ENCODE measurements around the gene FBXL20. TPM values are rescaled to one million over a fixed set of nuclear protein-coding genes. Genes with fewer than 3 reads are reported as not detected.
"Not testable (repeated sequence)": the region's sequence is repeated elsewhere in the genome, so short reads cannot be mapped to it uniquely, and the experiment has no call there.

The FBXL20 gene
- total and polyA plus RNA-seq, 4 donors = 3.2 to 31.7 (median 11.5) TPM

GRCh38 chr17:39376434-39376833, 25.0 kb downstream of the FBXL20 start:
- no peaks in the 10 kb centered on the region for H3K9me3 ChIP-seq (ENCODE audit: control insufficient read depth in 4 of 4, insufficient read depth in 3 of 4, low read length in 3 of 4)
- no peak overlapping the region for H3K27ac ChIP-seq (ENCODE audit: low read depth in 1 of 2, low read length in 1 of 2)
- no peak overlapping the region for H3K9ac ChIP-seq (ENCODE audit: insufficient read depth in 1 of 2, low read length in 2 of 2)
- no peak for ATAC-seq (ENCODE audit: insufficient read depth, low FRiP score)
- no peaks in the 10 kb centered on the region for H3K27me3 ChIP-seq (ENCODE audit: control insufficient read depth in 3 of 3, insufficient read depth in 3 of 3, low read length in 2 of 3)
- no peak overlapping the region for H3K4me3 ChIP-seq
- 38 to 56% methylated on average over 2 of the region's 2 CpGs for WGBS, 2 donors
- no peak for TF ChIP-seq CTCF (IDR thresholded peaks at IDR 0.05; ENCODE audit: control extremely low read depth, extremely low read depth)
- H3K36me3 ChIP-seq (ENCODE audit: control insufficient read depth in 4 of 4, insufficient read depth in 4 of 4, low read length in 4 of 4) = peaks cover 0 to 1% (median 0%) of the 10 kb centered on the region in 4 donors
- H3K4me1 ChIP-seq (ENCODE audit: control insufficient read depth in 5 of 5, insufficient read depth in 5 of 5, low read length in 5 of 5) = peaks cover 0 to 11% (median 0%) of the 10 kb centered on the region in 5 donors
- no peak for DNase-seq

- H3K27ac ChIP-seq (ENCODE audit: low read depth in 1 of 2, low read length in 1 of 2); H3K9ac ChIP-seq (ENCODE audit: insufficient read depth in 1 of 2, low read length in 2 of 2); H3K27me3 ChIP-seq (ENCODE audit: control insufficient read depth in 3 of 3, insufficient read depth in 3 of 3, low read length in 2 of 3); ATAC-seq (ENCODE audit: insufficient read depth, low FRiP score); DNase-seq; H3K4me3 ChIP-seq; H3K36me3 ChIP-seq (ENCODE audit: control insufficient read depth in 4 of 4, insufficient read depth in 4 of 4, low read length in 4 of 4); H3K9me3 ChIP-seq (ENCODE audit: control insufficient read depth in 4 of 4, insufficient read depth in 3 of 4, low read length in 3 of 4): not testable (repeated sequence)
- WGBS, 2 donors = 94 to 96% methylated on average over 4 of the region's 4 CpGs
- H3K4me1 ChIP-seq (ENCODE audit: control insufficient read depth in 5 of 5, insufficient read depth in 5 of 5, low read length in 5 of 5) = peaks cover 0 to 14% (median 4%) of the 10 kb centered on the region in 5 donors
Measured at GRCh38 chr17:39367805-39368204, 33.6 kb downstream of the FBXL20 start.

- Histone ChIP-seq H3K36me3 (ENCODE audit: control insufficient read depth in 4 of 4, insufficient read depth in 4 of 4, low read length in 4 of 4) (peaks cover 0 to 3% (median 0%) of the 10 kb centered on the region in 4 donors), H3K27me3 (ENCODE audit: control insufficient read depth in 3 of 3, insufficient read depth in 3 of 3, low read length in 2 of 3) (no peaks in the 10 kb centered on the region), H3K4me3 (no peak overlapping the region), H3K4me1 (ENCODE audit: control insufficient read depth in 5 of 5, insufficient read depth in 5 of 5, low read length in 5 of 5) (peaks cover 0 to 14% (median 4%) of the 10 kb centered on the region in 5 donors), H3K9me3 (ENCODE audit: control insufficient read depth in 4 of 4, insufficient read depth in 3 of 4, low read length in 3 of 4) (no peaks in the 10 kb centered on the region), H3K9ac (ENCODE audit: insufficient read depth in 1 of 2, low read length in 2 of 2) (no peak overlapping the region), H3K27ac (ENCODE audit: low read depth in 1 of 2, low read length in 1 of 2) (peak overlapping the region in 1 of 2 donors; percentile 6)
- no peak for ATAC-seq (ENCODE audit: insufficient read depth, low FRiP score)
- DNase-seq = no peak
- 67 to 73% methylated on average over 5 of the region's 5 CpGs for WGBS, 2 donors
- TF ChIP-seq CTCF (IDR thresholded peaks at IDR 0.05; ENCODE audit: control extremely low read depth, extremely low read depth) = no peak
Measured at GRCh38 chr17:39365872-39366271, 35.6 kb downstream of the FBXL20 start.

- Histone ChIP-seq H3K4me1 (ENCODE audit: control insufficient read depth in 5 of 5, insufficient read depth in 5 of 5, low read length in 5 of 5) (peaks cover 0 to 14% (median 4%) of the 10 kb centered on the region in 5 donors), H3K36me3 (ENCODE audit: control insufficient read depth in 4 of 4, insufficient read depth in 4 of 4, low read length in 4 of 4) (peaks cover 0 to 3% (median 0%) of the 10 kb centered on the region in 4 donors), H3K4me3 (no peak overlapping the region), H3K9me3 (ENCODE audit: control insufficient read depth in 4 of 4, insufficient read depth in 3 of 4, low read length in 3 of 4) (no peaks in the 10 kb centered on the region), H3K27me3 (ENCODE audit: control insufficient read depth in 3 of 3, insufficient read depth in 3 of 3, low read length in 2 of 3) (no peaks in the 10 kb centered on the region), H3K27ac (ENCODE audit: low read depth in 1 of 2, low read length in 1 of 2) (no peak overlapping the region), H3K9ac (ENCODE audit: insufficient read depth in 1 of 2, low read length in 2 of 2) (peak overlapping the region in 1 of 2 donors; percentile 64)
- TF ChIP-seq CTCF (IDR thresholded peaks at IDR 0.05; ENCODE audit: control extremely low read depth, extremely low read depth) = no peak
- no peak for ATAC-seq (ENCODE audit: insufficient read depth, low FRiP score)
- WGBS, 2 donors = 55 to 64% methylated on average over 4 of the region's 4 CpGs
- peak in 1 of 3 donors; percentile 23 for DNase-seq
Measured at GRCh38 chr17:39365242-39365641, 36.2 kb downstream of the FBXL20 start.
